Measurements from ENCODE around the gene HSBP1L1.

Gene HSBP1L1

GRCh38 chr18:79964330-79965118, at the start of gene HSBP1L1:
TSS of gene HSBP1L1 (plus strand) at chr18:79964643. CDS start at chr18:79964736, 93 bp downstream.
- TF ChIP-seq CTCF (IDR thresholded peaks at IDR 0.05) = peak; percentile 46

GRCh38 chr18:79915161-79916127, 49.0 kb upstream of the HSBP1L1 start:
- TF ChIP-seq CTCF (IDR thresholded peaks at IDR 0.05) = no peak

GRCh38 chr18:79916128-79916494, 48.3 kb upstream of the HSBP1L1 start:
- TF ChIP-seq CTCF (IDR thresholded peaks at IDR 0.05) = no peak

- TF ChIP-seq CTCF (IDR thresholded peaks at IDR 0.05) = no peak
Observed at GRCh38 chr18:79916546-79917168, 47.8 kb upstream of the HSBP1L1 start.

- TF ChIP-seq CTCF (IDR thresholded peaks at IDR 0.05) = no peak
Observed at GRCh38 chr18:79917169-79917852, 47.1 kb upstream of the HSBP1L1 start.

GRCh38 chr18:79917853-79918614, 46.4 kb upstream of the HSBP1L1 start:
- TF ChIP-seq CTCF (IDR thresholded peaks at IDR 0.05) = no peak
